Choroid plexus epithelial cell (primary cell): ENCODE data around the gene TM9SF3.
A peak's percentile ranks its signal among the peaks of the same experiment; 100 is the strongest.

ENCODE experiments used
- DNase-seq: peaks from one replicate; pipeline ENCODE4 v3.0.0-alpha.2; 2010; ENCODE audit warnings: low read depth
- H3K4me3 ChIP-seq: 2 replicates; pipeline ENCODE4 v1.5.1; 2011; ENCODE audit warnings: low read depth, mild to moderate bottlenecking, control low read depth, low read length, moderate library complexity
- CTCF ChIP-seq: conservative IDR thresholded peaks from 2 replicates; pipeline ENCODE4 v1.5.1; 2011; ENCODE audit warnings: low read depth, mild to moderate bottlenecking, control low read depth, inconsistent platforms, low read length, moderate library complexity

TM9SF3 gene

GRCh38 chr10:96570983-96571964, 15.5 kb downstream of the TM9SF3 start:
- TF ChIP-seq CTCF = peak; percentile 8
- H3K4me3 ChIP-seq = no peak overlapping the region
- no peak for DNase-seq

GRCh38 chr10:96570511-96570910, 16.3 kb downstream of the TM9SF3 start:
- no peak for DNase-seq
- no peak for TF ChIP-seq CTCF
- H3K4me3 ChIP-seq = no peak overlapping the region

GRCh38 chr10:96568402-96568801, 18.4 kb downstream of the TM9SF3 start:
- no peak overlapping the region for H3K4me3 ChIP-seq
- DNase-seq = no peak
- TF ChIP-seq CTCF = no peak

GRCh38 chr10:96565774-96566173, 21.0 kb downstream of the TM9SF3 start:
- H3K4me3 ChIP-seq = no peak overlapping the region
- peak; percentile 66 for DNase-seq
- no peak for TF ChIP-seq CTCF

GRCh38 chr10:96560966-96561887, 25.6 kb downstream of the TM9SF3 start:
- no peak for TF ChIP-seq CTCF
- H3K4me3 ChIP-seq = no peak overlapping the region
- DNase-seq = peak; percentile 51

- H3K4me3 ChIP-seq = no peak overlapping the region
- DNase-seq = no peak
- TF ChIP-seq CTCF = no peak
These were observed 26.3 kb downstream of the TM9SF3 start for GRCh38 chr10:96560489-96560888.
